HG03469 (cell line): ENCODE data around the gene MYH6.
"Not testable (repeated sequence)": the region's sequence is repeated elsewhere in the genome, so short reads cannot be mapped to it uniquely, and the experiment has no call there.

Source experiments
- ATAC-seq: cut with Tn5 transposase; IDR thresholded peaks from one replicate; pipeline ENCODE4 v1.9.1; 2021; ENCODE audit warnings: mild to moderate bottlenecking, moderate library complexity, moderate number of reproducible peaks; ENCODE audit not compliant: unreplicated experiment

MYH6 gene

GRCh38 chr14:23436327-23437132, 28.5 kb upstream of the MYH6 start:
- no peak for ATAC-seq

DNA sequence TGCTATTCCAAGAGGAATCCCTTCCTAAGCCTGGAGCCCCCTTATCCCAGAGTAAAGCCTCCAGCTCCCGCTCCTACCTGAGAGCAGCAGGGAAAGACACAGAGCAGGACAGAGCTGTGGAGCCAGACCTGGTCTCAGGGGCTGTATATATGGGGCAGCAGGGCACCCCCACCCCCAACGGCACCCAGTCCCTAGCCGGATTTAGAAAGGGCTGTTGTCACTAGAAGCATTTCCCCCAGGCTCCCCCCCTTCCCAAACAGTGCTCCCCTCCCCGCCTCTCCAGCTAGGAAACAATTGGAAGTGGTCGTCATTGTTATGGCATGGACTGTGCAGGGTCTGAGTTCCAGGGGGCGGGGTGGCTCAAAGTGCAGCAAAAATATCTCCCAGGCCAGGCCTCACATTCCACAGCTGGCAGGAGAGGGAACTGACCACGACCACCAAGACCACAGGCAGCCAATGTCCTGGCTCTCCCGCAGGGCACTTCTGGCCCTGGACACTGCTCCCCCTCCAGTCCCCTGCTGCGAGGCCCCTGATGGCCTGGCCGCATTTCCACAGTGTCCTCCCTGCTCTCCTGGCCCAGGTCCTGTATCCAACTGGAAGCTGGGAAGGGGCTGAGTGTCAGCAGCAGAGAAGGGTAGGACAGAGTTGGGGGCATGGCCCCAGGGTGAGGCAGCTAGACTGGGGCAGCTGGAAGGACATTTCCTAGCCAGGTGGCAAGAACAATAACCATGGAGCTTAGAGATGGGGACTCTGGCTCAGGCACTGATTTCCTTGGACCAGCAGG, 27.7 kb upstream of the MYH6 start, which contains the start of gene MYH7:
Gene MYH7, minus strand, starts transcription at position 118 of the 784 bp plus-strand sequence. CDS start 1,928 bp downstream, outside the sequence.
- no peak for ATAC-seq

DNA sequence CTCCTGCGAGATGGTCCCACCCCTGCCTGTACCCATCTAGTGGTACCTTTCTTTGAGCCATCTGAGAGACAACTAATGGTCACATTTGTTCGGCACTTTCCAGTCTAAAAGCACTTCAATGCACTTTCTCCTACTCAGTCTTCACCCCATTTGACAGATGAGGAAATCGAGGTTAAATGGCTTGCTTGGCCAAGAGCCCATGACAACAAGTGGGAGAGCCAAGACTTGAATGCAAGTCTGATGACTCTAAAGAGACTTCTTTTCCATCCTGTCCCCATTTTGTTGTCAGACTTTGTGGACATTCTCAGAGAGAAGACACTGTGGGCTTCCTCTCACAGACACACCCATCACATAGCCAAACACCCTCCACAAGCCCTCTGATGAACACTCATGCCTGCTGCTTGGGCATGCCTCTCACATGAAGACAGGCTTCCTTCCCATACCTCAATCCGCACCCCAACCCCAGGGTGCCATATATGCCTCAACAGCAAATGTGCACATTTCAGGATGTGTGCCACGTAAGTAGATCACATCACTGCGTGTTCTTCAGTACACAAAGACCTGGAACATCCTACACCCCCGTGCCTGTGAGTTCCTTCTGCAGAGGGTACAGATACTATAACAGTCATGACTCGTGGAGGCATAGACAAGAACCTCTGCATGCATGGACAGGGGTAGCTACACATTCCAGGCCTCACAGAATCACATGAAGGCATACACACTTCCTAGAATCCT, 26.6 kb upstream of the MYH6 start:
- no peak for ATAC-seq

DNA sequence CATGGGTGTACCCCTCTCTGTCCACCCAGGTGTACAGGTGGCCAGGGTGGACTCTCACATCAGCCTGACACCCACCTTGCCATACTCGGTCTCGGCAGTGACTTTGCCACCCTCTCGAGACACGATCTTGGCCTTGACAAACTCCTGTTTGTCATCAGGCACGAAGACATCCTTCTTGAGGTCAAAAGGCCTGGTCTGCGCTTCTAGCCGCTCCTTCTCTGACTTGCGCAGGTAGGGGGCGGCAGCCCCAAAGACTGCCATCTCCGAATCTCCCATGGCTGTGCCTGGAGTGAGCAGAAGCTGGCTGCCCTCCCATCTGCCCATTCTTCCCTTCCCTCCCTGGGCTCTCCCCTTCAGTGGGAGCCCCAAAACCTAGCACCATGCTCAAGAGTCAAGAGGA, 25.4 kb upstream of the MYH6 start:
- no peak for ATAC-seq

GRCh38 chr14:23432946-23433345, 24.9 kb upstream of the MYH6 start:
- no peak for ATAC-seq

- no peak for ATAC-seq
These were observed 24.2 kb upstream of the MYH6 start for GRCh38 chr14:23432102-23432925.

- no peak for ATAC-seq
These were observed 23.4 kb upstream of the MYH6 start for GRCh38 chr14:23431486-23431885.

DNA sequence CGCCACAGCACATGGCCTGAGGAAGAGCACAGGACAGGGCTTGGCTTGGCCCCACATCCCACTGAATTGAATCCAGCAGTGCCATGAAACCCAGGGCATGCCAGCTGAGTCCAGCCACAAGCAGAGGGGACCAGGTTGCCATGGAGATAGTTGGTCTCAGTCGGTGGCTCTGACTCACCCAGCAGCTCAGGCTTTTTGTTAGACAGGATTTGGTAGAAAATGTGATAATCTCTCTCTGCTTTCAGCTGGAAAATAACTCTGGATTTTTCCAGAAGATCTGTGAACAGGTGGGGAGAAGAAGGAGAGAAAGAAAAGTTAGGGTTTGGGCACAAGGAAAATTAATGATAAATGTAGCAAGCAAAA, 22.6 kb upstream of the MYH6 start:
- ATAC-seq: no peak

DNA sequence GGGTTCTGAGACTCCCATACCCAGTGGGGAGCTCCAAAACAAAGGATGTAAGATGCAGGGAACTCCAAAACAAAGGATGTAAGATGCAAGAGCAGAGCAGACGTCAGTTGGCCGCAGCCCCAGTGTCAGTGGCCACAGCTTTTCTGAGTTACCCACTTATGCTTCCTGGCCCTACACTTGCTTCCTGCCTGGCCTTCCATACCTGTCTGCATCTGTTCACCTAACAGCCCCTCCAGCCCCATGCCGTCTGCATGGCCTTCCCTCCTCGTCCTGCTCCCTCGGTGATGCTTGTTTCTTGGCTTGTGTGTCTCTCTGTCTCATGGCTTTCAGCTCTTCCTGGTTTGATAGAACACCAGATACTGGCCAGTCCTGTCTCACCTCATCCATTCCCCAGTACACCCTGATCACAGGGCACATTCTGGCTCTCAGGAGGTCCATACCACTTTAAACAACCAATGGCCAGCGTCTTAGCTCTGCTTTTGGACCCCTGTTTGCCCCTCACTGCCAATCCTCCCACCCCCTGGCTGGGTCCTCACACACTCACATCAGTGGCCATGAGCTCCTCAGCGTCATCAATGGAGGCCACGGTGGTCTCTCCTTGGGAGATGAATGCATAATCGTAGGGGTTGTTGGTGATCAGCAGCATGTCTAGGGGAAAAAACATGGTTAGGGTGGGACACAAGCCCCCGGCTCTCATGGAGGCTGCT, 22.1 kb upstream of the MYH6 start:
- no peak for ATAC-seq

DNA sequence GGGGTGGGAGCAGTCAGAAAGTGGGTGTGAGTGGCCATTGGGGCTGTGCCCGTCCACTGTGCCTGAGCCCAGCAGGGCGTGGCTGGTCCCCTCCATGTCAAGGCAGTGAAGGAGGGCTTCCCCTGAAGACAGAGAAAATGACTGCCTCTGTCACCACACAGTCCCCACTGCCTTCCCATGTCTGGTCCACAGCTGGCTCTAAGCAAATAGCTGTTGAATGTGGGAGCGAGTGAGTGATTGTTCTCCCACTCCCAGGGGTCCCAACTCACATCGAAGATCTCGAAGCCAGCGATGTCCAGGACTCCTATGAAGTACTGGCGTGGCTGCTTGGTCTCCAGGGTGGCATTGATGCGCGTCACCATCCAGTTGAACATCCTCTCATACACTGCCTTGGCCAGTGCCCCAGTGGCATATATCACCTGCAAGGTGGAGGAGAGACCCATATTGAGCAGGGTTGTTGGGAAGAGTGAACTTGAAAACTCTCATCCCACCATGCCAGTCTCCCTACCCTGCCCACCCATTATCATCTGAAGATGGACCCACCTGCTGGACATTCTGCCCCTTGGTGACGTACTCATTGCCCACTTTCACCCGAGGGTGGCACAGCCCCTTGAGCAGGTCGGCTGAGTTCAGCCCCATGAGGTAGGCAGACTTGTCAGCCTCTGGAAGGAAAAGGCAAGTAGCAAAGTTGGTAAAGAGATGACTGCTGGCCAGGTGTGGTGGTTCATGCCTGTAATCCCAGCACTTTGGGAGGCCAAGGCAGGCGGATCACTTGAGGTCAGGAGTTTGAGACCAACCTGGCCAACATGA, 20.8 kb upstream of the MYH6 start:
- ATAC-seq: no peak

DNA sequence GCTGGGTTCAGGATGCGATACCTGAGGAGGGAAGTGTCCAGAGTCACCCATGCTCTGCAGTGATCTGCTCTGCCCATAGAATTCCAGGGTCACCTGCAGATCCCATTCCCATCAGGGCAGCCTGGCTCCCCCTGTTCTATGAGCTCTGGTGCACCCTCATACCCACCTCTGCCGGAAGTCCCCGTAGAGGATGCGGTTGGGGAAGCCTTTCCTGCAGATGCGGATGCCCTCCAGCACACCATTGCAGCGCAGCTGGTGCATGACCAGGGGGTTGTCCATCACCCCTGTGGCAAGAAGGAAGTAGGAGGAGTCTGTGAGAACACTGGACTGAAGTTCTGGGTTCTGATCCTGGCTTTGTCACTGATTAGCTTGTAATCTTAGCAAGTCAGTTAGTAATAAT, 17.7 kb upstream of the MYH6 start:
- not testable (repeated sequence) for ATAC-seq

DNA sequence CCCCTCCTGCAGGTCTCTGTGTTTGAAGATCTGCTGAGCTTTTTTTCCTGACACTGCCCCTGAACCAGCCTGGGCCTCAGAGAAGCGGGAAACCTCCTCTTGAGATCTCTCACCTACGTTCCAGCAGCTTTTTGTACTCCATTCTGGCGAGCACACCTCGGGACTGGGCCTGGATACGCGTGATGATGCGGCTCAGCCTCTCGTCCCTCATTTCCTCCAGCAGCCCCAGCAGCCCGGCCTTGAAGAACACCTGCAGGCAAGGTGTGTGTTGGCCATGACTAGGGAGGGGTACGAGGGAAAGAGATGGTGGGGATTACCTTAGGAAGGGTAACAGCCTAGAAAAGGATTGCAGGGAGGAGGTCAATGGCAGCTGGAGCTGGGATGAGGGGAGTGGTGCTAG, 17.1 kb upstream of the MYH6 start:
- no peak for ATAC-seq

DNA sequence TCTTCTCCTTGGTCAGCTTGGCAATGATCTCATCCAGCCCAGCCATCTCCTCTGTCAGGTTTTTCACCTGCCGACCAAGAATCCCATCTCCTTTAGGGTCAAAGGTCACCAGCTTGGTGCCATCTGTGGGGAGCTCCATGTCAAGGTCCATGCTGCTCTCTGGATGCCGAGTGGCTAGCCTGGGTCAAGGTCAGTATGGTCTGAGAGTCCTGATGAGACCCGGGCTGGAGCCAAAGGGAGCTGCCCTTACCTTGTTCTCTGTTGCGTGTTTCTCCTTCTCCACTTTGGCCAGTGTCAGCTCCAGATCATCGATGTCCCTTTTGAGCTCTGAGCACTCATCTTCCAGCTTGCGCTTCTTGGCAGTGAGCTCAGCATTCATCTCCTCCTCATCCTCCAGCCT, 15.6 kb upstream of the MYH6 start:
- no peak for ATAC-seq

DNA sequence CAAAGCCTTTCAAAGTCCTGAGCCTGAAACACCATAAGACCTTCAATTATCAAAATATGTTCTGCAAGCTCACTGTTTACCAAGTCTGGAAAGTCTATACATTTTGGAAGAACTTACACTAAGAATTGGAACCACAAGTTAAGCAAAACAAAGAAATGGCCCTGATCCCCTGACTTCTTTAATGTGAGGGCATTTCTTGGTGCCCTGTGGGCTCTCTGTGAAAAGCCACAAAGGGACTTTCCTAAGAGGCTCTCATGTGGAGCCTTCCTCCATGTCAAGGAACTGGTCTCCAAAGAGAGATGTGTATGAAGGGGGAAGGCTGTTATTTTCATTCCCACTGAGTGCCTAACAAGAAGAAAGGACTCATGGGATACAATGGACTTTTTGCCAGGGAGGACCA, 13.5 kb upstream of the MYH6 start:
- ATAC-seq: no peak

GRCh38 chr14:23419646-23420045, 11.6 kb upstream of the MYH6 start:
- not testable (repeated sequence) for ATAC-seq

GRCh38 chr14:23418021-23418420, 9.9 kb upstream of the MYH6 start:
- no peak for ATAC-seq

GRCh38 chr14:23417269-23417668, 9.2 kb upstream of the MYH6 start:
- not testable (repeated sequence) for ATAC-seq

DNA sequence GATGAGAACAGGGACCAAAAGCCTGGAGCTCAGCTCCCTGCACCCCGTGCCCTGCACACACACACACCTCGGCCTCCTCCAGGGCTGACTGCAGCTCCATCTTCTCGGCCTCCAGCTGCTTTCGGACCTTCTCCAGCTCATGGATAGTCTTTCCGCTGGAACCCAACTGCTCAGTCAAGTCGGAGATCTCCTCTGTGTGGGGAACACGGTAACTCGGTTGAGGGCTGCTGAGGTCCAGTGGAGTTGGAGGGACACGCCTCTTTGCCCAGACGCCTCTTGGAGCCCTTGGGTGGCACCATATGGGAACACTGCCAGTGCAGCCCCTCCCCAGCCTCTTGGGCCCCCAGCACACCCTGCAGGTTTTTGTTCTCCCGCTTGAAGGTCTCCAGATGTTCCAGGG, 8.7 kb upstream of the MYH6 start:
- ATAC-seq: no peak
